ENCODE data around the gene SDHB.

SDHB gene

GRCh38 chr1:16996845-16997244, 57.0 kb downstream of the SDHB start:
- H3K27ac ChIP-seq (ENCODE audit: low read depth, low read length, poor library complexity, severe bottlenecking) = no peak overlapping the region
- no peak overlapping the region for H2AFZ ChIP-seq (ENCODE audit: low read length)
- TF ChIP-seq CTCF (IDR thresholded peaks at IDR 0.05; ENCODE audit: low read length) (no peak), EZH2 (IDR thresholded peaks at IDR 0.05; ENCODE audit: borderline replicate concordance, low read length) (no peak)
- no peaks in the 10 kb centered on the region for H3K79me2 ChIP-seq (ENCODE audit: insufficient read depth, low read length)
- no peaks in the 10 kb centered on the region for H3K9me2 ChIP-seq (ENCODE audit: low read depth, low read length)
- no peaks in the 10 kb centered on the region for H3K9me3 ChIP-seq (ENCODE audit: low read length)
- H3K4me1 ChIP-seq (ENCODE audit: insufficient read depth, low read length, severe bottlenecking) = no peaks in the 10 kb centered on the region
- no peaks in the 10 kb centered on the region for H4K20me1 ChIP-seq (ENCODE audit: insufficient read depth, low read length)
- H3K4me2 ChIP-seq (ENCODE audit: low read length) = no peak overlapping the region
- H3K4me3 ChIP-seq (ENCODE audit: low read depth, low read length, poor library complexity, severe bottlenecking) = no peak overlapping the region
- no peaks in the 10 kb centered on the region for H3K27me3 ChIP-seq (ENCODE audit: insufficient read depth, low read length)
- H3F3A ChIP-seq (ENCODE audit: insufficient read depth, low read length) = no peaks in the 10 kb centered on the region
- peaks cover 5% of the 10 kb centered on the region; the same call in 1 of the 2 replicates for H3K36me3 ChIP-seq (ENCODE audit: insufficient read depth, low read length)
- H3K9ac ChIP-seq (ENCODE audit: low read length) = no peak overlapping the region

GRCh38 chr1:16993521-16994038, 60.3 kb downstream of the SDHB start:
- Histone ChIP-seq H3K9me2 (ENCODE audit: low read depth, low read length) (no peaks in the 10 kb centered on the region), H3K9me3 (ENCODE audit: low read length) (no peaks in the 10 kb centered on the region), H3F3A (ENCODE audit: insufficient read depth, low read length) (no peaks in the 10 kb centered on the region), H3K4me1 (ENCODE audit: insufficient read depth, low read length, severe bottlenecking) (no peaks in the 10 kb centered on the region), H3K27ac (ENCODE audit: low read depth, low read length, poor library complexity, severe bottlenecking) (no peak overlapping the region), H4K20me1 (ENCODE audit: insufficient read depth, low read length) (no peaks in the 10 kb centered on the region), H3K79me2 (ENCODE audit: insufficient read depth, low read length) (no peaks in the 10 kb centered on the region), H3K4me3 (ENCODE audit: low read depth, low read length, poor library complexity, severe bottlenecking) (no peak overlapping the region), H2AFZ (ENCODE audit: low read length) (no peak overlapping the region), H3K9ac (ENCODE audit: low read length) (no peak overlapping the region), H3K27me3 (ENCODE audit: insufficient read depth, low read length) (no peaks in the 10 kb centered on the region), H3K36me3 (ENCODE audit: insufficient read depth, low read length) (peaks cover 3% of the 10 kb centered on the region), H3K4me2 (ENCODE audit: low read length) (no peak overlapping the region)
- TF ChIP-seq EZH2 (IDR thresholded peaks at IDR 0.05; ENCODE audit: borderline replicate concordance, low read length) (no peak), CTCF (IDR thresholded peaks at IDR 0.05; ENCODE audit: low read length) (no peak)

GRCh38 chr1:16992675-16993074, 61.2 kb downstream of the SDHB start:
- no peaks in the 10 kb centered on the region; the same call in 1 of the 2 replicates for H3K36me3 ChIP-seq (ENCODE audit: insufficient read depth, low read length)
- H3K9me3 ChIP-seq (ENCODE audit: low read length) = no peaks in the 10 kb centered on the region
- H3K79me2 ChIP-seq (ENCODE audit: insufficient read depth, low read length) = no peaks in the 10 kb centered on the region
- no peak overlapping the region for H2AFZ ChIP-seq (ENCODE audit: low read length)
- TF ChIP-seq CTCF (IDR thresholded peaks at IDR 0.05; ENCODE audit: low read length) (no peak), EZH2 (IDR thresholded peaks at IDR 0.05; ENCODE audit: borderline replicate concordance, low read length) (no peak)
- no peaks in the 10 kb centered on the region for H3K27me3 ChIP-seq (ENCODE audit: insufficient read depth, low read length)
- H3F3A ChIP-seq (ENCODE audit: insufficient read depth, low read length) = no peaks in the 10 kb centered on the region
- H3K4me2 ChIP-seq (ENCODE audit: low read length) = no peak overlapping the region
- H3K9me2 ChIP-seq (ENCODE audit: low read depth, low read length) = no peaks in the 10 kb centered on the region
- no peaks in the 10 kb centered on the region for H3K4me1 ChIP-seq (ENCODE audit: insufficient read depth, low read length, severe bottlenecking)
- H4K20me1 ChIP-seq (ENCODE audit: insufficient read depth, low read length) = no peaks in the 10 kb centered on the region
- H3K4me3 ChIP-seq (ENCODE audit: low read depth, low read length, poor library complexity, severe bottlenecking) = no peak overlapping the region
- H3K9ac ChIP-seq (ENCODE audit: low read length) = no peak overlapping the region
- no peak overlapping the region for H3K27ac ChIP-seq (ENCODE audit: low read depth, low read length, poor library complexity, severe bottlenecking)
